GM21528 (cell line): ENCODE measurements around the gene MRPL9.
"Not testable (repeated sequence)": the region's sequence is repeated elsewhere in the genome, so short reads cannot be mapped to it uniquely, and the experiment has no call there.

ENCODE experiments used
- ATAC-seq: cut with Tn5 transposase; IDR thresholded peaks from one replicate; pipeline ENCODE4 v1.9.1; 2021; ENCODE audit warnings: mild to moderate bottlenecking, moderate library complexity; ENCODE audit not compliant: unreplicated experiment, low FRiP score

The MRPL9 gene

DNA sequence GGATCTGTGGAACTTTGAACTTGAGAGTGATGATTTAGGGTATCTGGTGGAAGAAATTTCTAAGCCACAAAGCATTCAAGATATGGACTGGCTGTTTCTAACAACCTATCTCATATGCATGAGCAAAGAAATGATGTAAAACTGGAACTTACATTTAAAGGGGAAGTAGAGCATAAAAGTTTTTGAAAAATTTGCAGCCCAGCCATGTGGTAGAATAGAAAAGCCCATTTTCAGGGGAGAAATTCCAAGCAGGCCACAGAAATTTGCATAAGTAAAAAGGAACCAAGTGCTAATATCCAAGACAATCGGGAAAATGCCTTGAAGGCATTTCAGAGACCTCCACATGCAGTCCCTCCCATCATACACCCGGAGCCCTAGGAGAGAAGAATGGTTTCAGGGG lies 26.3 kb downstream of the MRPL9 start:
- no peak for ATAC-seq

DNA sequence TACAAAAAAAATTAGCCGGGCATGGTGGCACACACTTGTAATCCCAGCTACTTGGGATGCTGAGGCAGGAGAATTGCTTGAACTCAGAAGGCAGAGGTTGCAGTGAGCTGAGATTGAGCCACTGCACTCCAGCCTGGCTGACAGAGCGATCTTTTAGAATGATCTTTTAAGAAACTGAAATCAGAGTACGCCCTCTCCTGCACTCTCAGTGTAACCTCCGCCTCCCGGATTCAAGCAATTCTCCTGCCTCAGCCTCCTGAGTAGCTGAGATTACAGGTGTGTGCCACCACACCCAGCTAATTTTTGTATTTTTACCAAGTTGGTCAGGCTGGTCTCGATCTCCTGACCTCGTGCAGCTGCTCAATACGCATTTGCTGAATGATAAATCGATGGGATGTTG lies 29.3 kb downstream of the MRPL9 start:
- not testable (repeated sequence) for ATAC-seq

DNA sequence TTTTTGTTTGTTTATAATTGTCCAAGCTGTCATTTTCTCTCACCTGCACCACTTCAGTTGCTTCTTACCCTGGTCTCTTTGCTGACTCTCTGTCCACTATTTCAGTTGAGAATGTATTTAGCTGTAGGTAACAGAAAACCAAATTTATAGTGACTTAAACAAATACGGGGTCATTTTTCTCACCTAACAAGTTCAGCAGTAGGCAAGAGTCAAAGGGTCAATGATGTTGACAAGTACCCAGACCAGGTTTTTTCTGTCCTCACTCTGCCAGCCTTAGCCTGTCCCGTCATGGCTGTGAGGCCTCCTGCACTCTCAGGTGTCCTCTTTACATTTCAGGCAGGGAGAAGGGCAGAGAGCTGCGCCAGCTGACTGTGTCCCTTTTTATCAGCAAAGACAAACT lies 30.2 kb downstream of the MRPL9 start:
- ATAC-seq = no peak

DNA sequence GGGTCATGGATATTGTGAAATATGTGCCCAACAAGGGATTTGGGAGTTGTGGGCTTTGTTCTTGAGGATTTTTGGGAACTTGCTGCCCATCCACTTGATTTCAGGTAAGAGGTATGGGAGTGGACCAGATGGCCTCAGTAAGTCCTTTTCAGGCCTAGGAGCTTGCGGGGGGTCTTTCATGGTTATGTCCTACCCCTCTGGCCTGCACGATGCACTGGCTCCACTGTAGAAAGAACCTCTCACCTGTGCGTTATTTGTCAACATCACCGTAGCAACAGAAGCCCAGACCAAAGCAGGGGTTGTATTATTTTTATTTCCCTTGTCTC lies 33.4 kb downstream of the MRPL9 start:
- ATAC-seq = no peak

DNA sequence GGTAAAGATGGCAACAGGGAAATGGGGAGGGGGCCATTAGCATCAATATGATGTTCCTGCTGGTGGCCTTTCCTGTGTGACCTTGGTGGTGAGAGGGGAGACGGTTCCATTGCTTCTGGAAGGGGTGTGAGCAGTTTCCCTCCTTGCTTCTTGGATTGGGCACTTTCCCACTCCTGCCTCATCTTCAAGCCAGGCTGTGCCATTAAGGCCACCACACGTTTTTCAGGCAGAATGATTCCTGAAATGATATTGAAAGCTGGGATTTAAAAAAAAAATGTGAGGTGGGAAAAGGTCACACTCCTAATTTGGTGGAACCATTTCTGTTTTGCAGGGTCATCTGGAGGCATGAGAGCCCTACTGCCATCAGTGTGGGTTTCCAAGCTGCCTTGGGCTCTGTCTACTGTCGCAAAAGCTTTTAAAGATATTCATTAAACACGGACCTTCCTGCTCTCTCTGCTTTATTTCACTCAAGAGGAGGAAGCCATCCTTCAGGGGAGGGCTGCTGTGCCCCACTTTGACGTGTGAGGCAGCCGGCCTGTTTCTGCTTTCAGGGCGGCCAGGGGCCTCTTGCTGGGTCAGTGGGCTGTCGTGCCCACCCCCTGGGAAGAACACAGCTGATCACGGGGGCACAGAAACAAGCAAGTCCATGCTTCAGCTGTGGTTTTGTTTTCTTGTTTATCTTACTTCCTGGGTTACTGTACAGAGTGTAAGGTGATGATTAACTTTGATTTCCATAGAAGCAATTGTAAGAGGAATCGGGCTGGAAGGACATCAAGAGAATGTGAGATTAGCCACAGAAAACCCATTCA lies 33.9 kb downstream of the MRPL9 start:
- ATAC-seq = no peak

DNA sequence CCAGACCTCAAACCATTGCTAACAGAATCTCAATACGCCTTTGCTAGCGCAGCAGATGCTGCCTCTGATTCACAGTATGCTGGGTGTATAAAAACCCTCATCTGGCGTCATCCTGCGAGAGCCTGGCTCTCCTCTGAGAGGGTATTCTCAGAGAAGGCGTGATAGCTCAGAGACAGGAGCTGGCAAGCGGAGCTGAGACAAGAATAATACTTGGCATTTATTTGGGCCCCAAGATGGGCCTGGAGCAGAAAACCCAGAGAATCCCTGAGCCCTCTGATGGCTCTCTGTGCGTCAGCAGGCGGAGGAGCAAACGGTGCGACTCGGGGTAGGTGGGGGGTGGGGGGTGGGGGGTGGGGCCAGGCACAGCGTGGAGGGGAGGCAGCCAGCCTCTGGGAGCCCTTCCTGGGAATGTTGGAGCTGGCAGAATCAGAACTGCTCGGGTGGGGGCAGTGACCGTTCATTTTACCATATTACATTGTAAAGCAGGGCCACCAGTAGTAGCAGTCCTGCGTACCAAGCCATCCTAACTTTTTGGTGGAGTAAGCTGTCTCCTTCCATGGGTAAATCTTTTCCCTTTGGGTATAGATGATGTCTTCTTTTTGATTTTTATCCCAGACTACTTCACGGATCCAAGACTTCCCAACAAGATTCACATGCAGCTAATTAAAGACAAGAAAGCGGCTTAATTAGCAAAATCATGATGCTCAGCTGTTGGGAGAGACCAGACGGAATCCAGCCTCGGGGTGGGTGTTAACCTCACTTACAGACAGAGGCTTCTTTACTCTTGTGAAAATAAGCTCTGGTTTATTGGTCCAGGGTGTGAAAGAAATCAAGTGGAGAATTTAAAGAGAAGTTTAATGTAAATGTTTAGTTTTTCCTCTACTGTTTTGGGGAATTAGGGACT lies 34.9 kb downstream of the MRPL9 start:
- no peak for ATAC-seq

DNA sequence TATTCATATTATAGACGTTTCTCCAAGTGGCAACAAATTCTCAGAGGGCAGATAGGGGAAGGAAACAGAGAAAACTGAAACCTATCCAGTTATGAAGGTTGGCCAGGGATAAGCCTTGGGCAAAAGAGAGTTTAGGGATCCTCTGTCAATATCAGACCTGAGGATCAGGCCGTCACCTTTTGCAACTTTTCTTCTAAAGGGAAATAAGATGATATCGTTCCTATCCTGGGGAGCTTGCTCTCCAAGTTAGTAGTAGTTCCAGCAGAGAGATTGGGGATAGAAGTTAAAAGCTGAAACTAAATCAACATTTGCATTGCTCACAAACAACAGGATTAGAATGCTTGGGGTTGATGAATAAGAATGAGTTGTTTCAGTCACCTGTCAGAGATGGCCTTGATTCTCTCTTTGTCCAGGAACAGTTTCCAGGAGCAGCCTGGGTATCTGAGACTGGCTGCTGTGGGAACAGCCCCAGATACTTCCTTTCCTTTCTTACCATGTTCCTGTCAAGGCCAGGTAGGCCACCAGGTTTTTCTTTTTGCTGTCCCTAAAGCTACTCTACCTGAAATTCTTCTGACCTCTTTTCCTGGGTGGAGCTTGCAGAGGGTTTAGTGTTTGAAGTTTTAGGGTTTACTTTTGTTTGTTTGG lies 39.4 kb downstream of the MRPL9 start:
- ATAC-seq = no peak

DNA sequence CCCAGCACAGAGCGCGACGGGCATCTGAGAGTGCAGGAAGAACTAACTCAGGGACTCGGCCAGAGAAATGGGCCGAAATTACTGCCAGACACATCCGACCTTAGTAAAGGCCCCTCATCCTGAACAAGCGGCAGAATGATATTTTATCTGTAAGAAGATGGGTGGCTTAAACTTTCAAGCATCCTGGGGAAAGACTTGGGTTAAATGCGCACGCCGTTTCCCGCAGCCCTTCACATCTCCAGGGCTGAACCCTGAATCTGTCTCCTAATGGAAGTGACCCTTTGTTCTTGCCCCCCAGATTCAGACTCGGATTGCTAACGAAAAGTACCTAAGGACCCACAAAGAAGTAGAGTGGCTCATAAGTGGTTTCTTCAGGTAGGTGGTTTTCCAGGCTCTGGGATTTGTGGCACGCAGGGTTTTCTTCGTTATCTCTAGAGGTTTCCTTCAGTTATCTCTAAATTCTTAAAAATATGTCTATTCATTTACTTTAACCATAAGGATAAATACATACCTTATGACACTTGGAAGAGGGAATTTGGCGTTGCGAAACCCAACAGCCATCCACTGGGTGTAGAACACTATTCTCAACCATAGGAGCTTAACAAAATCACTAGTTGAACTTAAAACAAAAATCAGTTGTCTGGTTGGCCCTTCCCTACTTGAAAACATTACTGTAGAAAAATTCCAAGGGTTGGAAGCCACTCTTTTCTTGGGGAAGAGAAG lies 41.3 kb downstream of the MRPL9 start:
- ATAC-seq = no peak

DNA sequence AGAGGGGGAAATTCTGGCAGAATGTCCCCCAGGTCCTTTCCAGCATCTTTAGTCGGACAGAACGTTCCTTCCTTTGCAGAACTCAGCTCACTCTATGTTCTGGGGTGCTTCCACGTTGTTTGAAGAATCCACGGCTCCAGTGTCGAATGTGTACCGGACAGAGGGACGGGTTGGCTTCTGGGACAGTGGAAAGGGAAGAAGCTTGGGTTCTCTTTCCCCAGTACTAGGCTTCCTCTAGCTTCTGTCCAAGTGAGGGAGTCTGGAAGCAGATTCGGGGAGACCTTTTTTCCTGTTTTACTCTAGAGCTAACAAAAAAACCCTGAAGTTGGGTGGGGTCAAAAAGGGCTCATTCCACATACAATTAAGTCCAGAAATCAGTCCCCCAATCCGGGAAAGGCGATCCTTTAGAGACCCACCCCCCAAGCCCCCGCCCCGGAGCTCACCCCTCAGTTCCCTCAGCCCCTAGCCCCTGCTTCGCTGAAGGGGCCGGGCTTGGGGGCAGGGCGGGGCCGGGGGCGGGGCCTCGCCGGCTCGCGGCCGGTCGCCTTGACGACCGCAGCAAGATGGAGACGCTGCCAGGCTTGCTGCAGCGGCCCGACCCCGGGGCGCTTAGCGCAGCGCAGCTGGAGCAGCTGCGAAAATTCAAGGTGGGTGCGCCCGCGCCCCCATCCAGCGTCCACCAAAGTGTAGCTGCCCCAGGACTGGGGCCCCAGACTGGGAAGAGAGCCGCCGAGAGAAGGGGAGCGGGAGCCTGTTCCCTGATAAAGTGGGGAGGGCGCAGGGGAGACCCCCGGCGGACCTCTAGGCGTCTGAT lies 42.1 kb downstream of the MRPL9 start, which contains the start of gene RIIAD1:
Gene RIIAD1, plus strand, starts transcription at position 549 of the 814 bp plus-strand sequence. Its CDS starts 15 bp downstream, at position 564.
- ATAC-seq = no peak

DNA sequence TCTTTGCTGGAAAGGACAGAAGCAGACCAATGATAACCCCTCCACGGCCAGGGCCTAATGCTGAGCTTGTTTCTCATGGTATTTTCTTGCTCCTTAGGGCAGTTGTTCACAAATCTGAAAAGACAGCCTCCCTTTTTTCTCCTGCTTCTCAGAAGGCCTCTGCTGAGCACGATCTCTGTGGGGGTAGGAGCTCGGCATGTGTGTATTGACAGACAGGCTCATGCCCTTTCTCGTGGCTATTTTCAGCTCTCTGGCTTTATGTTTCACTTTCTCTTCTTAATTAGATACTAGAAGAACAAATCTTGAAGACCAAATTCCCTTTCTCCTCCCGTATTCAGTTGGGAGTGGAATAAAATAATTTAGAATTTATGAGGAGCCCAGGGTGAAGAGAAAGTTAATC lies 42.7 kb downstream of the MRPL9 start:
- no peak for ATAC-seq

DNA sequence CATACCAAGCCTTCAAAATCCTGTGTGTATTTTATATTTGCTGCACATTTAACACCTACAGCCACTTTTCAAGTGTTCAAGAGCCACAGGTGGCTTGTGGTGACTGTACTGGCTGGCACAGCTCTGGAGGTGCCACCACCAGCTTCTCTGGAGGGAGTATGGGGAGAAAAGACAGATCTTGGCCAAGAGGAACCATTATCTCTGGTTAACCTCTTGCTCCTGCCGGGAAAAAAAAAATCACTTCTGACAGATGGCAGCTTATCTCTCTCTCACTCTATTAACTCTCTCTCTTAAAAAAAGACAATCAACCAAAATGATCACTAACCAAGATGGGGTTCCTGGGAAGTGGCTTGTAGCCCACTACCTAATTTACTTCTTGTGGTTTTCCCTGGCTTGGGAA lies 43.2 kb downstream of the MRPL9 start:
- ATAC-seq = no peak

DNA sequence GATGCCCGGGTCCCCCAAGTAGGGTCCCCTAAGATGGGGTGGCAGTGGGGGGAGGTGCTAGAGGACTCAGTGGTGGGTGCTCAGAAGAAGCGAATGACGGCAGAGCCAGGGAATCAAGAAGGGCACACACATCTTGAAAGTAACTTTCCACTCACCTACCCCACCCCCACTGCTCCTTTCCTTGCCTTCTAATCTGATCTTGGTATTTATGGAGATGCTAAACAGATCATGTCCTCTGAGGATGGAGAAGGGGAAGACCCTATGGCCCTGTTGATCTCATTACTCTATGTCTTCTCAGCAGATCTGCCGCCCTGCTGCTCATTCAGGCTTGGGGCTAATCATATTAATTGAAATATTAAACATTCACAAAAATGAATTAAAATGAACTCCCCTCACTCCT lies 44.6 kb downstream of the MRPL9 start:
- ATAC-seq = no peak

DNA sequence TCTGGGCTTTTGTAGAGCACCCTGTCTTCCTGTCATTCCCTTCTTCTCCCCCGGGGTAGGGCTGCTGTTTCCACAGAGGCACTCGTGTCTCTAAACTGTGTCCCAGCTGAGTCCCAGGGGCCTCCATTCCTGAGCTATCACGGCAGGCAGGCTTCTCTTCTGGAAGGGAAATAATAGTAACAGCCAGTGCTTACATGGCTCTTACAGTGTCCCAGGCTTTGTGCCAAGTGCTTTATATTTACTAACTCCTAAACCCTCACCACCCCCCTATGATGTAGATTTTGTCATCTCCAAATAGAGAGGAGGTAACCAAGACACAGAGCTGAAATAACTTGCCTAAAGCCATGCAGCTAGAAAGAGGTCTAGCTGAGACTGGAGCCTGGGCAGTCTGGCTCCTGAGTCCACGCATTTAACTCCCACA lies 45.3 kb downstream of the MRPL9 start:
- no peak for ATAC-seq

DNA sequence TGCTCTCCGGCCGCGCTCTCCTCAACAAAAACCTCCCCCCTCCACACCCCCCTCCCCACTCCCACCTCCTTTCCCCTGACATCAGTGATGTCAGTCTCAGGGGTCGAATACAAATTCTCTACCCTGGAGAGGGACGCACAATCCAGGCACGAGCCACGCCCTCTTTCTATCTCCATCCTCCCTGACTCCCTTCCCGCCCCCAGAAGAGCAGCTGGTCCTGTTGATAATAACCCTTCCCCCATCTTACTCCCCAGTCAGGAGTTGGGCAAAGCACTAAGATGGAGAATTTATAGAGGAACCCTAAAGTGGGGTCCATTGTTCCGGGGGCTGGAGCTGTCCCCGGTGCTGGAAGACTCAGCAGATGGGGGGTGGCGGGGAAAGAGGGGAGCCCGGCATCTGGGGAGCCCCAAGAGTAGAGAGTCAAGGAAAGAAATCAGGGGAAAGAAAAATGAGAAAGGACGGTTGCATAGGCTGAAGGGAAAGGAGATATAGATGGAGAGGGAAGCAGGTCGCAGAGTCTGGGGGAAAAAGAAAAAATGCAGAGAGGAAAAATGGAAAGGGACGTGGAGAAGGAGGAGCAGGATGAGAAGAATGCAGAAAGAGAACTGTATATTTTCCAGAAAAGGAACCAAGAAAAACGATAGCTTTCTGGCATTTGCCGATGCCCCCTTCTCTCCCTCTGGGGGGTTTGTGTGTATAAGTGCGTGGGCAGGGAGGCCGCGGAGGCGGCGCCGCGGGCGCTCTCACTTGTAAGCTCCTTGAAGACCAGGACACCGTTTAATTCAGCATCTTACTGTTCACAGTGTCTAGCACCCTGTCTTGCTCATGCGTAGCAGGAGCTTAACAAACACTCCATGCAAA lies 46.3 kb downstream of the MRPL9 start, which contains the start of gene CELF3:
Gene CELF3, minus strand, starts transcription at position 33 of the 861 bp plus-strand sequence. CDS start 783 bp downstream, outside the sequence.
- no peak for ATAC-seq

DNA sequence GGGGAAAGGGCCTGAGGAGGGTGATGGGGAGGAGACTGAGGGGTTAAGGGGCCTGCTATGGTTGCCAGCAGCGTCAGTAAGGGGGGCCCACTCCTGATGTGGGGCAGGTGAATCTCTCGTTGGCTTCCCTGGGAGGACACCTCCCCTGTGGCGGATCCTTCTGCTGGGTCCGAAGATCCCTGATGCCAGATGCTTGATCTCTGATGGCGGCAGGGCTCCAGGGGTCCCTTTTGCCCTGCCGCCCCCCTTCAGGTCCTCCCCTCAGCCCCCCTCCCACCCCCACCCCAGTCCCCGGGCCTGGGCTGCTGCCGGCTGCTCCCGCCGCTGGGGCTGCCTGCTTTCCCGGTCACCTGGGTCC lies 46.9 kb downstream of the MRPL9 start:
- ATAC-seq = no peak

DNA sequence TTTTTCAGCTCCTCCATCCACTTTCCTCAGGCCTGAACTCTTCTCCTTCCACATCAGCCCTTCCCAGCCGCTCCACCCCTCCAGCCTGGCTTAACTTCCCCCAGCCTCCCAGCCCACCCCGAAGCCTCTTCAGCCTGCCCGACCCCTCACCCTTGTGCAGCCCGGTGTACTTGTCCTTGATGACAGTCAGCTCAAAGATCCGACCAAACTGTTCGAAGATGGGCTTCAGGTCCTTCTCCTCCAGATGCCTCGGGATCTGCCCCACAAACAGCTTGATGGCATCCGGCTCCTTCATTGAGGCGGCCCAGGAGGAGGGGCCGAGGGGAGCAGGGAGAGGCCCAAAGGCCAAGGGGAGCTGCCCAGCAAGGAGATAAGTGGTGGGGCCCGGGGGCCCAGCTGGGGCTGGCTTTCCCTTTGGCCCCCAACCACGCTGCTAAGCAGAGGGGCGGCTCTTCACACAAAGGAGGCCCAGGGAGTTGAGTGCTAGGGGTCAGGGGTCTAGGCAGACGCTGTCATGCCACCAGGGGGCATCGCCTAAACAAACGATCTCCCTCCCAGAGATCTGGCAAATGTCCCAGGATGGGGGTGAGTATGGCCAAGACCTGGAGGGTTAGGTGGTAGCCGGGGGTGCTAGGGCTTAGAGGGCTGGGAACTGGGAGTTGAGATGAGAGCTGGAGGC lies 47.4 kb downstream of the MRPL9 start:
- ATAC-seq = no peak

DNA sequence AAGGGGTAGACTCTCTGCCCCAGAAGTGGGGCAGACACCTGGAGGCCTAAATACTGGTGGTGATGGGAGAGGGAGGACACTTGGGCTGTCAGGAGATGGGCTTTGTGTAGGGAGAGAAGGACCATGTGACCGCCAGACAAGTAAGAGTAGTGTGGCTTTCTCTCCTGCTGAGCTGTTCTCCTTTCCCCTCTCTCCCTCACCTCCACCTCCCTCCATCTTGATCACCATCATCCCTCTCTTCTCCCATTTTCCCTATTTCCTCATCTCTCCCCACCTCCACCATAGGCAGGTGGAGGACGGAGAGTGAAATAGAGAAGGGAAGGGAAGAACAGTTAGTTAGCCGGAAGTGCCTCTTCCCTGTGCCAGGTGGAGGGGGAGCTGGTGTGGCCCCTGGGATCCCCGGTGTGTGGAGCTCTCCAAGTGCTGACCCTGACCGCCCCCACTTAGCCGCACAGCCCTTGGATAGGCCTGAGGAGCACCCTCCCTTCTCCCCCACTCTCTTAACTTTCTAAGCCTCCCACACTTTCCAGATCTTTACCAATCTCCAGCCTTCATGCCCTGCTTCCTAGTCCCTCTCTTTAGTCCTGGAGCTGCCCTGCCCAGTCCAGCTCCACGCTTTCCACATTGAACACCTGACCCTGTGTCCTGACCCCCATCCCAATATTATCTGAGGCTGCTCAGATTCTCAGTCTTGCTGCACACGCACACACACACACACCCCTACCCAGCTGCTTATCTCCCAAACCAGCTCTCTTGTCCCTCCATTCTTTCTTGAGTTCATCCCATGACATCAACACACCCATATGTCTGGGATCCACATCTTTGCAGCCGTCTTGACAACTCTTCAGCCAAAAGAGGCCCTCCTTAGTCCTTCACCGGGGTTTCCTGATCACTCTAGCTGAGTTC lies 48.2 kb downstream of the MRPL9 start:
- ATAC-seq = no peak
